HepG2 (cell line): ENCODE measurements around the gene AGBL1. TPM values are rescaled to one million over a fixed set of nuclear protein-coding genes. Genes with fewer than 3 reads are reported as not detected.

ENCODE experiments used
- ATAC-seq: fragments of 200-7000 bp; cut with Tn5 transposase; 3 replicates; pipeline ENCODE4 v1.9.1; 2020; ENCODE audit warnings: mild to moderate bottlenecking, moderate library complexity
- BruUV-seq: library from RNA; stranded (reverse); fragments of 400-500 nt; replicated peaks from 2 replicates; lab custom pipeline; 2021; lab: Mats Ljungman, UMichigan
- CTCF ChIA-PET: fragments of 300-600 bp; formaldehyde crosslinking; extraction: SDS; loops from one replicate; lab custom pipeline; 2021; ENCODE audit warnings: low total read pairs, inconsistent platforms, low intra/inter-chr PET ratio; lab: Yijun Ruan, JAX
- POLR2A ChIA-PET: fragments of 350-600 bp; sonication (Branson Sonifier 250); formaldehyde crosslinking; loops from one replicate; lab custom pipeline; 2020; ENCODE audit warnings: antibody characterized with exemption, inconsistent platforms; lab: Yijun Ruan, JAX
- DNase-seq: peaks from one replicate; pipeline ENCODE4 v3.0.0-alpha.2; 2015; ENCODE audit warnings: low spot score
- FAIRE-seq: peaks from 3 replicates; lab custom pipeline; 2011; peaks lifted over from hg19 to GRCh38; lab: Jason Lieb, UNC
- H2AFZ ChIP-seq: one replicate; pipeline ENCODE4 v1.6.1; 2011; ENCODE audit warnings: low read length, inconsistent platforms
- H3K27ac ChIP-seq: fragments of 300-600 bp; 3 replicates; pipeline ENCODE4 v1.8.0; 2011; ENCODE audit warnings: mixed run types, mild to moderate bottlenecking, mixed read lengths, low read length, inconsistent platforms; ENCODE audit not compliant: insufficient read depth; ENCODE audit errors: extremely low read length
- H3K27me3 ChIP-seq, 2 experiments: fragments of 200-600 bp in 1 of 2; 2 replicates in 1 of 2; 3 replicates in 1 of 2; pipeline versions ENCODE4 v1.6.0 to v1.8.0; 2011; ENCODE audit warnings: low read length in 2 of 2, mild to moderate bottlenecking in 2 of 2, moderate library complexity in 2 of 2, inconsistent platforms in 1 of 2; ENCODE audit not compliant: insufficient read depth in 2 of 2, control insufficient read depth in 1 of 2
- H3K36me3 ChIP-seq, 2 experiments: fragments of 200-600 bp in 1 of 2; replicated peaks in 1 of 2; 2 replicates in 1 of 2; 3 replicates in 1 of 2; pipeline versions ENCODE4 v1.5.1 to v1.8.0; 2011; ENCODE audit warnings: low read length in 2 of 2, inconsistent platforms in 1 of 2; ENCODE audit not compliant: insufficient read depth in 2 of 2, control insufficient read depth in 1 of 2
- H3K4me1 ChIP-seq: 2 replicates; pipeline ENCODE4 v1.5.1; 2012; ENCODE audit warnings: low read length, inconsistent platforms; ENCODE audit not compliant: insufficient read depth
- H3K4me2 ChIP-seq: 2 replicates; pipeline ENCODE4 v1.6.0; 2011; ENCODE audit warnings: low read depth, low read length, inconsistent platforms
- H3K4me3 ChIP-seq, 3 experiments: fragments of 200-600 bp in 1 of 3; sonication (generic), shearing (Covaris generic) in 1 of 3; replicated peaks in 1 of 3; 2 replicates each; pipeline ENCODE4 v1.5.1; 2011 to 2016; ENCODE audit warnings: low read length in 3 of 3, inconsistent platforms in 2 of 3, low read depth in 2 of 3, mild to moderate bottlenecking in 2 of 3, control low read depth in 1 of 3, mixed read lengths in 1 of 3; ENCODE audit not compliant: insufficient read depth in 1 of 3
- H3K79me2 ChIP-seq: one replicate; pipeline ENCODE4 v1.6.1; 2011; ENCODE audit warnings: low read length, inconsistent platforms; ENCODE audit not compliant: insufficient read depth
- H3K9ac ChIP-seq: 2 replicates; pipeline ENCODE4 v1.6.0; 2011; ENCODE audit warnings: mild to moderate bottlenecking, low read depth, low read length, inconsistent platforms; ENCODE audit not compliant: insufficient read depth
- H3K9me3 ChIP-seq: 2 replicates; pipeline ENCODE4 v1.5.1; 2012; ENCODE audit warnings: mild to moderate bottlenecking, low read length
- H4K20me1 ChIP-seq: 2 replicates; pipeline ENCODE4 v1.6.0; 2011; ENCODE audit warnings: inconsistent platforms, mild to moderate bottlenecking, low read length, moderate library complexity; ENCODE audit not compliant: insufficient read depth
- AGO1 ChIP-seq: fragments of 200-400 bp; formaldehyde crosslinking; IDR thresholded peaks from 2 replicates; pipeline ENCODE4 v1.6.1; 2017; ENCODE audit warnings: mild to moderate bottlenecking, low read depth, low read length, moderate library complexity; ENCODE audit not compliant: poor library complexity, severe bottlenecking
- CCDC6 ChIP-seq: sonication (generic); formaldehyde crosslinking; IDR thresholded peaks from 2 replicates; pipeline ENCODE4 v1.8.1; 2022; ENCODE audit warnings: mild to moderate bottlenecking, missing genetic modification reagents, moderate library complexity
- CEBPG ChIP-seq: IDR thresholded peaks from 2 replicates; pipeline ENCODE4 v1.6.1; 2016
- KDM5B ChIP-seq: sonication (generic); formaldehyde crosslinking; IDR thresholded peaks from 2 replicates; pipeline ENCODE4 v1.4.0; 2020; ENCODE audit warnings: missing genetic modification reagents, mild to moderate bottlenecking, borderline replicate concordance
- LBX2 ChIP-seq: sonication (generic); formaldehyde crosslinking; IDR thresholded peaks from 2 replicates; pipeline ENCODE4 v1.5.0; 2020; ENCODE audit warnings: missing genetic modification reagents, mild to moderate bottlenecking, borderline replicate concordance
- SMAD1 ChIP-seq: sonication (generic); formaldehyde crosslinking; IDR thresholded peaks from 2 replicates; pipeline ENCODE4 v1.4.0; 2020; ENCODE audit warnings: missing genetic modification reagents, low read depth, mild to moderate bottlenecking, borderline replicate concordance
- TBP ChIP-seq: sonication (generic); formaldehyde crosslinking; IDR thresholded peaks from 2 replicates; pipeline ENCODE4 v1.5.0; 2020; ENCODE audit warnings: missing genetic modification reagents
- TRIM22 ChIP-seq: fragments of 450-650 bp; IDR thresholded peaks from 2 replicates; pipeline ENCODE4 v1.6.1; 2017
- ZKSCAN5 ChIP-seq: sonication (generic); formaldehyde crosslinking; IDR thresholded peaks from 2 replicates; pipeline ENCODE4 v1.5.1; 2020; ENCODE audit warnings: mild to moderate bottlenecking, missing genetic modification reagents
- ZMAT3 ChIP-seq: sonication (generic); formaldehyde crosslinking; conservative IDR thresholded peaks from 2 replicates; pipeline ENCODE4 v1.7.0; 2021; ENCODE audit warnings: missing genetic modification reagents
- ZMYM2 ChIP-seq: sonication (generic); formaldehyde crosslinking; IDR thresholded peaks from 2 replicates; pipeline ENCODE4 v1.8.0; 2022; ENCODE audit warnings: mild to moderate bottlenecking, missing genetic modification reagents
- ZNF101 ChIP-seq: sonication (generic); formaldehyde crosslinking; IDR thresholded peaks from 2 replicates; pipeline ENCODE4 v1.4.0; 2020; ENCODE audit warnings: mild to moderate bottlenecking, low read depth, missing genetic modification reagents, borderline replicate concordance
- ZNF3 ChIP-seq: IDR thresholded peaks from 2 replicates; pipeline ENCODE4 v1.7.0; 2017; ENCODE audit warnings: inconsistent platforms
- ZNF414 ChIP-seq: sonication (generic); formaldehyde crosslinking; IDR thresholded peaks from 2 replicates; pipeline ENCODE4 v1.5.0; 2020; ENCODE audit warnings: missing genetic modification reagents
- ZNF510 ChIP-seq: sonication (generic); formaldehyde crosslinking; IDR thresholded peaks from 2 replicates; pipeline ENCODE4 v1.4.0; 2020; ENCODE audit warnings: low read depth, mild to moderate bottlenecking, missing genetic modification reagents
- ZNF550 ChIP-seq: sonication (generic); formaldehyde crosslinking; IDR thresholded peaks from 2 replicates; pipeline ENCODE4 v1.4.0; 2020; ENCODE audit warnings: mild to moderate bottlenecking, missing genetic modification reagents, borderline replicate concordance
- ZNF563 ChIP-seq: sonication (generic); formaldehyde crosslinking; IDR thresholded peaks from 2 replicates; pipeline ENCODE4 v1.8.0; 2022; ENCODE audit warnings: mild to moderate bottlenecking, moderate library complexity, missing genetic modification reagents
- ZNF605 ChIP-seq: sonication (generic); formaldehyde crosslinking; IDR thresholded peaks from 2 replicates; pipeline ENCODE4 v1.8.0; 2022; ENCODE audit warnings: mild to moderate bottlenecking, missing genetic modification reagents
- ZNF607 ChIP-seq: sonication (generic); formaldehyde crosslinking; IDR thresholded peaks from 2 replicates; pipeline ENCODE4 v1.5.1; 2020; ENCODE audit warnings: missing genetic modification reagents, mild to moderate bottlenecking, borderline replicate concordance
- ZNF7 ChIP-seq: IDR thresholded peaks from 2 replicates; pipeline ENCODE4 v1.6.1; 2016; ENCODE audit warnings: missing biosample characterization, missing genetic modification reagents
- ZNF749 ChIP-seq: sonication (generic); formaldehyde crosslinking; IDR thresholded peaks from 2 replicates; pipeline ENCODE4 v1.8.0; 2022; ENCODE audit warnings: mild to moderate bottlenecking, missing genetic modification reagents, moderate library complexity, borderline replicate concordance
- ZSCAN25 ChIP-seq: sonication (generic); formaldehyde crosslinking; IDR thresholded peaks from 2 replicates; pipeline ENCODE4 v1.8.0; 2022; ENCODE audit warnings: mild to moderate bottlenecking, missing genetic modification reagents
- ZUFSP ChIP-seq: sonication (generic); formaldehyde crosslinking; IDR thresholded peaks from 2 replicates; pipeline ENCODE4 v1.9.0; 2021; ENCODE audit warnings: missing genetic modification reagents, mild to moderate bottlenecking, borderline replicate concordance
- WGBS: methylation state at CpG from one replicate; pipeline ENCODE4 v1.1.6; 2017; ENCODE audit warnings: low lambda C conversion rate; 5-methylcytosine and 5-hydroxymethylcytosine counted together
- in situ Hi-C: cut with HindIII; loops from 2 replicates; pipeline ENCODE4 v1.10.0; 2017; ENCODE audit warnings: low pct_unique_long_range_greater_than_20kb; ENCODE audit not compliant: extremely low pct_ligation_motif_present
- intact Hi-C: fragments of 100-400 bp; cut with micrococcal nuclease; formaldehyde crosslinking; loops from one replicate; pipeline ENCODE4 v1.10.0; 2022; ENCODE audit not compliant: unreplicated experiment
- polyA plus RNA-seq, 8 experiments: library from polyadenylated mRNA; depleted of rRNA in 3 of 8; stranded (reverse) in 7 of 8; unstranded in 1 of 8; fragments of >200 nt; fragmentation: Illumina TruSeq in 4 of 8; extraction: Trizol in 4 of 8; gene quantifications; 2 replicates each; pipeline versions ENCODE4 v1.2.1 to v1.2.3, GENCODE V29; 2011 to 2016; ENCODE audit warnings: low read depth in 4 of 8, missing spikeins in 1 of 8, mixed read lengths in 1 of 8; ENCODE audit not compliant: insufficient read depth in 1 of 8
- total RNA-seq, 5 experiments: library from RNA; depleted of rRNA; stranded (reverse); fragments of >200 nt; fragmentation: Illumina TruSeq; extraction: Trizol; gene quantifications; 2 replicates each; pipeline ENCODE4 v1.2.3, GENCODE V29; 2016; ENCODE audit warnings: low read depth in 1 of 5

Gene AGBL1
- total and polyA plus RNA-seq, 2 of the 13 experiments (the other 11 are each of a cell fraction or from before 2014, with no cell fraction given): 0.01 TPM; not detected in 1

GRCh38 chr15:86911022-86911421 lies 831.4 kb downstream of the AGBL1 start (continued):
- no peak for TF ChIP-seq ZUFSP (CRISPR knock-in tag)
- no peak for TF ChIP-seq ZNF607 (CRISPR knock-in tag)
- TF ChIP-seq ZNF550 (CRISPR knock-in tag): no peak
- no peak for TF ChIP-seq CCDC6 (CRISPR knock-in tag)
- TF ChIP-seq TBP (CRISPR knock-in tag): no peak
- TF ChIP-seq ZNF414: no peak
- TF ChIP-seq ZNF749: no peak
- no peak for TF ChIP-seq AGO1
- no peak for TF ChIP-seq SMAD1
- no peak for TF ChIP-seq ZNF101 (CRISPR knock-in tag)
- TF ChIP-seq ZKSCAN5: no peak
- TF ChIP-seq, all 625 proteins: peak for 0

GRCh38 chr15:86912661-86913060 lies 833.0 kb downstream of the AGBL1 start:
- in situ Hi-C loops (loop anchor here (10.0 to 25.0 kb wide), 2 partner anchors 1050 to 1332 kb away; no protein-coding TSS in a partner anchor), intact Hi-C loops (loop anchor here (10.0 kb wide), 1 partner anchor 1542 kb away; no protein-coding TSS in a partner anchor)
- no peak for DNase-seq
- Histone ChIP-seq H4K20me1 (no peaks in the 10 kb centered on the region), H2AFZ (no peak overlapping the region), H3K4me1 (no peaks in the 10 kb centered on the region), H3K9ac (no peak overlapping the region), H3K4me2 (no peak overlapping the region), H3K36me3 (no peaks in the 10 kb centered on the region), H3K4me3 (no peak overlapping the region), H3K27ac (no peak overlapping the region), H3K9me3 (peaks cover 21% of the 10 kb centered on the region), H3K27me3 (0 out of 5 replicates have a peak, but pooled peaks cover 0 to 5% of the 10 kb centered on the region in 2 experiments), H3K79me2 (no peaks in the 10 kb centered on the region)
- ChIA-PET POLR2A (no interaction called here), CTCF (no interaction called here)
- no peak for ATAC-seq
- 29% methylated on average over 1 of the region's 1 CpG for WGBS
- BruUV-seq: no TSS peak
- no peak for FAIRE-seq
- no peak for TF ChIP-seq ZNF605 (CRISPR knock-in tag)
- no peak for TF ChIP-seq ZNF563 (CRISPR knock-in tag)
- no peak for TF ChIP-seq CEBPG (CRISPR knock-in tag)
- TF ChIP-seq ZMYM2 (CRISPR knock-in tag): no peak
- TF ChIP-seq ZNF7 (CRISPR knock-in tag): no peak
- no peak for TF ChIP-seq ZNF510 (CRISPR knock-in tag)
- TF ChIP-seq LBX2 (CRISPR knock-in tag): no peak
- TF ChIP-seq TRIM22: no peak
- TF ChIP-seq ZNF3: no peak
- TF ChIP-seq ZSCAN25 (CRISPR knock-in tag): no peak
- no peak for TF ChIP-seq KDM5B (CRISPR knock-in tag)
- no peak for TF ChIP-seq ZMAT3 (CRISPR knock-in tag)
